OCI-LY3 (cell line): ENCODE measurements around the gene PHOX2B.

Source experiments
- EZH2phosphoT487 ChIP-seq: fragments of 200-600 bp; shearing (Covaris generic); IDR thresholded peaks from 2 replicates; pipeline ENCODE4 v1.6.1; 2018; ENCODE audit warnings: antibody characterized with exemption, mixed run types, low read depth
- TF ChIP-seq, protein P1 (sequence below): fragments of 200-600, 300-600 bp; sonication (generic); IDR thresholded peaks from 2 replicates; pipeline ENCODE4 v1.5.1; 2014; ENCODE audit warnings: antibody characterized with exemption, low read length, low read depth

DNA sequence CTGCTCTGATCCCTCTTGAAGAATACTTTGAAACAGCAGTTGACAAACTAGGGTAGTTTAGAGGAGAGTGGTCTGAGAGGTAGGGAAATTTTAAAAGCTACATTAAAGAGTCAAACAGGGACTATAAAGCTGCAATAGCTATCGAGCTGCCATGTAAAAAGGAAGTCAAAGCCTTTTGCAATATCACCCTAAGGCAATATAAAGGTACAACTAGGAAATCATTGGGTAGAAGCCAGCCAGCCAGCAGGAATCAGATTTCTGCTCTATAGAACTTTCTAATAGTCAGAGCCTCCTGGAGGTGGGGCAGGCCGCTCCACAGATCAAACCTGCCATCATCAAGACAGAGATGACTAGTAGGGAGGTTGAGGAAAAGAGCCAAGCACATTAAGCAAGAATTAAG lies 15.2 kb upstream of the PHOX2B start:
- TF ChIP-seq, protein P1, sequence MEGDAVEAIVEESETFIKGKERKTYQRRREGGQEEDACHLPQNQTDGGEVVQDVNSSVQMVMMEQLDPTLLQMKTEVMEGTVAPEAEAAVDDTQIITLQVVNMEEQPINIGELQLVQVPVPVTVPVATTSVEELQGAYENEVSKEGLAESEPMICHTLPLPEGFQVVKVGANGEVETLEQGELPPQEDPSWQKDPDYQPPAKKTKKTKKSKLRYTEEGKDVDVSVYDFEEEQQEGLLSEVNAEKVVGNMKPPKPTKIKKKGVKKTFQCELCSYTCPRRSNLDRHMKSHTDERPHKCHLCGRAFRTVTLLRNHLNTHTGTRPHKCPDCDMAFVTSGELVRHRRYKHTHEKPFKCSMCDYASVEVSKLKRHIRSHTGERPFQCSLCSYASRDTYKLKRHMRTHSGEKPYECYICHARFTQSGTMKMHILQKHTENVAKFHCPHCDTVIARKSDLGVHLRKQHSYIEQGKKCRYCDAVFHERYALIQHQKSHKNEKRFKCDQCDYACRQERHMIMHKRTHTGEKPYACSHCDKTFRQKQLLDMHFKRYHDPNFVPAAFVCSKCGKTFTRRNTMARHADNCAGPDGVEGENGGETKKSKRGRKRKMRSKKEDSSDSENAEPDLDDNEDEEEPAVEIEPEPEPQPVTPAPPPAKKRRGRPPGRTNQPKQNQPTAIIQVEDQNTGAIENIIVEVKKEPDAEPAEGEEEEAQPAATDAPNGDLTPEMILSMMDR: no peak
- no peak for TF ChIP-seq EZH2phosphoT487
